Liver (tissue), 9 donors: ENCODE data around the gene CRACR2B. TPM values are rescaled to one million over a fixed set of nuclear protein-coding genes. Genes with fewer than 3 reads are reported as not detected.

Experiments used
- DNase-seq: peaks from one replicate; pipeline ENCODE4 v3.0.0-alpha.2; 2017; ENCODE audit warnings: low spot score
- H3K27ac ChIP-seq, 2 donors: one replicate each; pipeline ENCODE4 v1.7.0; 2013; ENCODE audit warnings: inconsistent platforms in 2 of 2, low read length in 2 of 2, control low read depth in 1 of 2, low read depth in 1 of 2, mild to moderate bottlenecking in 1 of 2
- H3K27me3 ChIP-seq, 4 donors: one replicate each; pipeline versions ENCODE4 v1.6.1 to v1.7.0; 2013; ENCODE audit warnings: low read length in 3 of 4, inconsistent platforms in 1 of 4, mild to moderate bottlenecking in 1 of 4, moderate library complexity in 1 of 4; ENCODE audit not compliant: control insufficient read depth in 4 of 4, insufficient read depth in 4 of 4
- H3K36me3 ChIP-seq, 4 donors: one replicate each; pipeline versions ENCODE4 v1.6.1 to v1.7.0; 2013; ENCODE audit warnings: low read length in 3 of 4, mild to moderate bottlenecking in 3 of 4, low read depth in 1 of 4, moderate library complexity in 1 of 4; ENCODE audit not compliant: control insufficient read depth in 4 of 4, insufficient read depth in 3 of 4
- H3K4me1 ChIP-seq, 4 donors: one replicate each; pipeline versions ENCODE4 v1.6.1 to v1.7.0; 2013; ENCODE audit warnings: low read length in 3 of 4, mild to moderate bottlenecking in 3 of 4, moderate library complexity in 1 of 4; ENCODE audit not compliant: control insufficient read depth in 4 of 4, insufficient read depth in 4 of 4
- H3K4me3 ChIP-seq, 3 donors: one replicate each; pipeline versions ENCODE4 v1.6.1 to v1.7.0; 2013; ENCODE audit warnings: low read length in 3 of 3, control low read depth in 1 of 3, low read depth in 1 of 3, mild to moderate bottlenecking in 1 of 3
- H3K9ac ChIP-seq, 2 donors: one replicate each; pipeline ENCODE4 v1.7.0; 2013; ENCODE audit warnings: low read length in 2 of 2, mild to moderate bottlenecking in 2 of 2, moderate library complexity in 2 of 2, control low read depth in 1 of 2, low read depth in 1 of 2
- H3K9me3 ChIP-seq, 4 donors: one replicate each; pipeline versions ENCODE4 v1.6.1 to v1.7.0; 2013; ENCODE audit warnings: low read length in 3 of 4; ENCODE audit not compliant: control insufficient read depth in 4 of 4
- EGR1 ChIP-seq, 2 donors: IDR thresholded peaks; 2 replicates each; pipeline ENCODE4 v1.6.1; 2016 to 2018; ENCODE audit warnings: antibody characterized with exemption in 2 of 2, low read depth in 2 of 2
- FOXA1 ChIP-seq: IDR thresholded peaks from 2 replicates; pipeline ENCODE4 v1.6.1; 2016; ENCODE audit warnings: antibody characterized with exemption
- FOXA2 ChIP-seq: IDR thresholded peaks from 2 replicates; pipeline ENCODE4 v1.6.1; 2016; ENCODE audit warnings: antibody characterized with exemption
- GABPA ChIP-seq, 2 donors: IDR thresholded peaks in 1 of 2; conservative IDR thresholded peaks in 1 of 2; 2 replicates each; pipeline ENCODE4 v1.6.1; 2016; ENCODE audit warnings: antibody characterized with exemption in 2 of 2, mild to moderate bottlenecking in 1 of 2, moderate library complexity in 1 of 2
- HNF4A ChIP-seq, 2 donors: conservative IDR thresholded peaks; 2 replicates each; pipeline ENCODE4 v1.6.1; 2016; ENCODE audit warnings: antibody characterized with exemption in 2 of 2, mild to moderate bottlenecking in 2 of 2
- HNF4G ChIP-seq: IDR thresholded peaks from 2 replicates; pipeline ENCODE4 v1.6.1; 2016; ENCODE audit warnings: antibody characterized with exemption
- JUND ChIP-seq, 2 donors: IDR thresholded peaks; 2 replicates each; pipeline ENCODE4 v1.6.1; 2016; ENCODE audit warnings: antibody characterized with exemption in 2 of 2
- MAX ChIP-seq: IDR thresholded peaks from 2 replicates; pipeline ENCODE4 v1.6.1; 2016; ENCODE audit warnings: antibody characterized with exemption
- NR2F2 ChIP-seq: IDR thresholded peaks from 2 replicates; pipeline ENCODE4 v1.6.1; 2016; ENCODE audit warnings: antibody characterized with exemption
- RAD21 ChIP-seq, 2 donors: IDR thresholded peaks; 2 replicates each; pipeline ENCODE4 v1.6.1; 2016; ENCODE audit warnings: antibody characterized with exemption in 2 of 2, mild to moderate bottlenecking in 2 of 2
- REST ChIP-seq: IDR thresholded peaks from 2 replicates; pipeline ENCODE4 v1.6.1; 2016; ENCODE audit warnings: antibody characterized with exemption, mild to moderate bottlenecking
- RXRA ChIP-seq, 2 donors: IDR thresholded peaks; 2 replicates each; pipeline ENCODE4 v1.6.1; 2017 to 2018; ENCODE audit warnings: antibody characterized with exemption in 2 of 2, mild to moderate bottlenecking in 1 of 2
- SP1 ChIP-seq: IDR thresholded peaks from 2 replicates; pipeline ENCODE4 v1.6.1; 2018; ENCODE audit warnings: antibody characterized with exemption, mild to moderate bottlenecking
- YY1 ChIP-seq: IDR thresholded peaks from 2 replicates; pipeline ENCODE4 v1.6.1; 2016; ENCODE audit warnings: antibody characterized with exemption, mild to moderate bottlenecking
- WGBS: extraction: QIAGEN DNeasy Blood & Tissue Kit; methylation state at CpG from one replicate; pipeline ENCODE4 v1.1.7; 2013; 5-methylcytosine and 5-hydroxymethylcytosine counted together
- polyA plus RNA-seq, 2 donors: library from polyadenylated mRNA; stranded (reverse) in 1 of 2; unstranded in 1 of 2; fragments of 200-250 nt in 1 of 2; fragments of >200 nt in 1 of 2; fragmentation: Nextera tagmentation in 1 of 2; extraction: Ambion mirVana in 1 of 2; gene quantifications; one replicate each; pipeline versions ENCODE4 v1.2.1 to v1.2.3, GENCODE V29; 2013 to 2015
- total RNA-seq, 2 donors: library from RNA; depleted of rRNA; stranded (reverse); fragments of >200 nt; gene quantifications; one replicate each; pipeline ENCODE4 v1.2.3, GENCODE V29; 2014
- TF ChIP-seq, protein P1 (sequence below): IDR thresholded peaks from 2 replicates; pipeline ENCODE4 v1.6.1; 2016; ENCODE audit warnings: antibody characterized with exemption
- TF ChIP-seq, protein P2 (sequence below): IDR thresholded peaks from 2 replicates; pipeline ENCODE4 v1.6.1; 2016; ENCODE audit warnings: antibody characterized with exemption
- donor health status: healthy.
- donor health status: healthy.
- donor health status: healthy.
- donor health status: healthy.
- donor health status: healthy.

The CRACR2B gene
- total and polyA plus RNA-seq, 4 donors: 0.14 to 2.9 (median 2.2) TPM

DNA sequence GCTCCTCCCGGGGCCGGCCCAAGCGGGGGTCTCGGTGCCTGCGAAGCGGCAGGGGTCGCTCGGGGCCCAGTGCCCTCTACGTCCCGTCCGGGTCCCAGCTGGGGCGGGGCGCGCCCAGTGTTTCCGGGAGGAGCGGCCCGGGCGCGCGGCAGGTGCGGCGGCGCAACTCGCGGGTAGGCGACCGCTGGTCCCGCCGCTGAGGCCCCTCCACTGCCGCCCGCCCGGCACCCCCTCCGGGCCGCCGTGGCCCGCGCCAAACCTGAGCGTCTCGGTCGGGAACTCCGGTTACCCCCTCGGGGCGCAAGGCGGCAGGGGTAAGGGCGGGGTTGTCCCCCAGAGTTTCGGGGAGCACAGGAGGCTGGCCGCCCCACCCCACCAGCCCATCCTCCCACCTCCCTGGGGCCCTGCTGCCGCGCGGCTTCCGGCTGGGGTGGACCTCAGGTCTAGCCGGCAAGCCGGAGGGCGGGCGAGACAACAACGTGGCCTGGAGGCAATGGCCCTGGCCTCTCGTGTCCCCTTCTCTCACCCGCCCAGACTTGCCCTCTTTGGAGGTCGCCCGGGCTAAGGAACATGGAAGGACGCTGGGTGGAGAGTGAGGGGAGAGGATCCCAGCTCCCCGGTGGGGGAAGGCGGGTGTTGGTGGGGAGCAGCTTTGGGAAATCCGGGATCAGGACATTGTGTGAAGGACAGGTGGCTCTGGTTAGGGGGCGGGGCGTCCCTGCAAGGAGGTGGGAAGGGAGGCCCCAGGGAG is 398 bp upstream of the CRACR2B start:
- WGBS: 11% methylated on average over 66 of the region's 66 CpGs
- DNase-seq: no peak
- peak overlapping the region in 1 of 2 donors; percentile 16 for H3K27ac ChIP-seq
- peaks cover 57 to 91% (median 71%) of the 10 kb centered on the region in 4 donors for H3K4me1 ChIP-seq
- no peaks in the 10 kb centered on the region for H3K27me3 ChIP-seq
- peak; percentile 78 for TF ChIP-seq NR2F2
- TF ChIP-seq MAX: no peak
- peak; percentile 6 for TF ChIP-seq SP1
- peak overlapping the region in 1 of 3 donors; percentile 51 for H3K4me3 ChIP-seq
- H3K9me3 ChIP-seq: no peaks in the 10 kb centered on the region
- peaks cover 0 to 12% (median 3%) of the 10 kb centered on the region in 4 donors for H3K36me3 ChIP-seq
- H3K9ac ChIP-seq: no peak overlapping the region

- 75% methylated on average over 21 of the region's 21 CpGs for WGBS
- H3K27me3 ChIP-seq: no peaks in the 10 kb centered on the region
- no peak for DNase-seq
Measured at GRCh38 chr11:828506-829175, 922 bp downstream of the CRACR2B start.

GRCh38 chr11:829176-829846 is 1.6 kb downstream of the CRACR2B start:
- Histone ChIP-seq H3K36me3 (peaks cover 0 to 5% (median 2%) of the 10 kb centered on the region in 4 donors), H3K9me3 (no peaks in the 10 kb centered on the region), H3K27ac (peak overlapping the region; percentile 14 to 43), H3K4me3 (peak overlapping the region in 1 of 3 donors; percentile 37), H3K27me3 (no peaks in the 10 kb centered on the region), H3K9ac (peak overlapping the region in 1 of 2 donors; percentile 9), H3K4me1 (peaks cover 51 to 90% (median 71%) of the 10 kb centered on the region in 4 donors)
- WGBS: 18% methylated on average over 40 of the region's 40 CpGs
- DNase-seq: no peak
- no peak for TF ChIP-seq FOXA2
- TF ChIP-seq RXRA (IDR thresholded peaks at IDR 0.05): peak; percentile 17 to 43
- peak; percentile 56 for TF ChIP-seq SP1
- TF ChIP-seq JUND (IDR thresholded peaks at IDR 0.05): no peak
- TF ChIP-seq YY1: no peak
- no peak for TF ChIP-seq MAX
- TF ChIP-seq HNF4G: no peak
- no peak for TF ChIP-seq RAD21 (IDR thresholded peaks at IDR 0.05)
- TF ChIP-seq, protein P1, sequence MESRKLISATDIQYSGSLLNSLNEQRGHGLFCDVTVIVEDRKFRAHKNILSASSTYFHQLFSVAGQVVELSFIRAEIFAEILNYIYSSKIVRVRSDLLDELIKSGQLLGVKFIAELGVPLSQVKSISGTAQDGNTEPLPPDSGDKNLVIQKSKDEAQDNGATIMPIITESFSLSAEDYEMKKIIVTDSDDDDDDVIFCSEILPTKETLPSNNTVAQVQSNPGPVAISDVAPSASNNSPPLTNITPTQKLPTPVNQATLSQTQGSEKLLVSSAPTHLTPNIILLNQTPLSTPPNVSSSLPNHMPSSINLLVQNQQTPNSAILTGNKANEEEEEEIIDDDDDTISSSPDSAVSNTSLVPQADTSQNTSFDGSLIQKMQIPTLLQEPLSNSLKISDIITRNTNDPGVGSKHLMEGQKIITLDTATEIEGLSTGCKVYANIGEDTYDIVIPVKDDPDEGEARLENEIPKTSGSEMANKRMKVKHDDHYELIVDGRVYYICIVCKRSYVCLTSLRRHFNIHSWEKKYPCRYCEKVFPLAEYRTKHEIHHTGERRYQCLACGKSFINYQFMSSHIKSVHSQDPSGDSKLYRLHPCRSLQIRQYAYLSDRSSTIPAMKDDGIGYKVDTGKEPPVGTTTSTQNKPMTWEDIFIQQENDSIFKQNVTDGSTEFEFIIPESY: no peak
- no peak for TF ChIP-seq FOXA1
- no peak for TF ChIP-seq REST
- TF ChIP-seq, protein P2, sequence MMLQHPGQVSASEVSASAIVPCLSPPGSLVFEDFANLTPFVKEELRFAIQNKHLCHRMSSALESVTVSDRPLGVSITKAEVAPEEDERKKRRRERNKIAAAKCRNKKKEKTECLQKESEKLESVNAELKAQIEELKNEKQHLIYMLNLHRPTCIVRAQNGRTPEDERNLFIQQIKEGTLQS: no peak
- TF ChIP-seq NR2F2: peak; percentile 99
- no peak for TF ChIP-seq GABPA (IDR thresholded peaks at IDR 0.05 in 1 of 2, conservative IDR thresholded peaks at IDR 0.05 in 1 of 2)
- TF ChIP-seq HNF4A (conservative IDR thresholded peaks at IDR 0.05): no peak
- TF ChIP-seq EGR1 (IDR thresholded peaks at IDR 0.05; ENCODE audit: low read depth in 2 of 2): no peak

More at GRCh38 chr11:828506-829175, 922 bp downstream of the CRACR2B start:
- no peak overlapping the region for H3K9ac ChIP-seq
- H3K36me3 ChIP-seq: peaks cover 0 to 7% (median 3%) of the 10 kb centered on the region in 4 donors
- no peaks in the 10 kb centered on the region for H3K9me3 ChIP-seq
- H3K4me3 ChIP-seq: no peak overlapping the region
- peaks cover 56 to 90% (median 69%) of the 10 kb centered on the region in 4 donors for H3K4me1 ChIP-seq
- TF ChIP-seq RAD21 (IDR thresholded peaks at IDR 0.05): no peak
- TF ChIP-seq YY1: no peak
- no peak for TF ChIP-seq MAX
- TF ChIP-seq EGR1 (IDR thresholded peaks at IDR 0.05; ENCODE audit: low read depth in 2 of 2): no peak
- peak overlapping the region; percentile 14 to 43 for H3K27ac ChIP-seq
